H9 (cell line): ENCODE measurements around the gene MAPK8. TPM values are rescaled to one million over a fixed set of nuclear protein-coding genes. Genes with fewer than 3 reads are reported as not detected.

Source experiments
- DNase-seq: peaks from one replicate; pipeline ENCODE4 v3.0.0-alpha.2; 2017
- H2AFZ ChIP-seq: one replicate; pipeline ENCODE4 v1.6.1; 2013; ENCODE audit warnings: mild to moderate bottlenecking, low read length, control low read depth, moderate library complexity
- H2AK5ac ChIP-seq: 2 replicates; pipeline ENCODE4 v1.6.1; 2013; ENCODE audit warnings: low read length, control low read depth, mixed read lengths; ENCODE audit not compliant: insufficient read length
- H2BK120ac ChIP-seq: one replicate; pipeline ENCODE4 v1.6.1; 2013; ENCODE audit warnings: low read depth, mild to moderate bottlenecking, low read length, control low read depth, inconsistent platforms; ENCODE audit not compliant: poor library complexity, severe bottlenecking
- H2BK12ac ChIP-seq: 2 replicates; pipeline ENCODE4 v1.6.1; 2013; ENCODE audit warnings: low read length, control low read depth, mixed read lengths, low read depth; ENCODE audit not compliant: insufficient read length
- H2BK15ac ChIP-seq: 2 replicates; pipeline ENCODE4 v1.6.1; 2013; ENCODE audit warnings: low read depth, low read length, control low read depth
- H2BK20ac ChIP-seq: one replicate; pipeline ENCODE4 v1.6.1; 2013; ENCODE audit warnings: low read depth, mild to moderate bottlenecking, low read length, control low read depth, inconsistent platforms; ENCODE audit not compliant: poor library complexity, severe bottlenecking
- H2BK5ac ChIP-seq: 2 replicates; pipeline ENCODE4 v1.6.1; 2013; ENCODE audit warnings: low read length, control low read depth, mixed read lengths; ENCODE audit not compliant: insufficient read length
- H3K14ac ChIP-seq: 2 replicates; pipeline ENCODE4 v1.6.1; 2013; ENCODE audit warnings: low read length, control low read depth; ENCODE audit not compliant: insufficient read depth
- H3K18ac ChIP-seq: 2 replicates; pipeline ENCODE4 v1.6.1; 2013; ENCODE audit warnings: low read depth, mild to moderate bottlenecking, mixed read lengths, low read length, control low read depth; ENCODE audit not compliant: insufficient read length
- H3K23ac ChIP-seq: 2 replicates; pipeline ENCODE4 v1.6.1; 2013; ENCODE audit warnings: low read length, control low read depth, mixed read lengths, low read depth; ENCODE audit not compliant: insufficient read length
- H3K23me2 ChIP-seq: 2 replicates; pipeline ENCODE4 v1.6.1; 2013; ENCODE audit warnings: low read depth, mild to moderate bottlenecking, mixed read lengths, low read length, control low read depth; ENCODE audit not compliant: insufficient read length, poor library complexity, severe bottlenecking
- H3K27ac ChIP-seq: 2 replicates; pipeline ENCODE4 v1.5.1; 2013; ENCODE audit warnings: low read length, control low read depth, mixed read lengths, low read depth; ENCODE audit not compliant: insufficient read length
- H3K27me3 ChIP-seq: 2 replicates; pipeline ENCODE4 v1.6.1; 2013; ENCODE audit warnings: low read length, control low read depth, inconsistent platforms; ENCODE audit not compliant: insufficient read depth
- H3K4ac ChIP-seq: 2 replicates; pipeline ENCODE4 v1.6.1; 2013; ENCODE audit warnings: low read depth, mild to moderate bottlenecking, control low read depth, inconsistent platforms, low read length, moderate library complexity
- H3K4me1 ChIP-seq: 2 replicates; pipeline ENCODE4 v1.6.1; 2013; ENCODE audit warnings: low read length, control low read depth, inconsistent platforms; ENCODE audit not compliant: insufficient read depth
- H3K4me2 ChIP-seq: 2 replicates; pipeline ENCODE4 v1.6.1; 2013; ENCODE audit warnings: low read length, control low read depth, mixed read lengths; ENCODE audit not compliant: insufficient read length, insufficient read depth
- H3K56ac ChIP-seq: 2 replicates; pipeline ENCODE4 v1.6.1; 2013; ENCODE audit warnings: low read depth, mild to moderate bottlenecking, mixed read lengths, low read length, control low read depth; ENCODE audit not compliant: insufficient read length
- H3K79me1 ChIP-seq: 2 replicates; pipeline ENCODE4 v1.6.1; 2013; ENCODE audit warnings: low read depth, mild to moderate bottlenecking, moderate library complexity, low read length, control low read depth, inconsistent platforms; ENCODE audit not compliant: insufficient read depth, poor library complexity, severe bottlenecking
- H3K79me2 ChIP-seq: 2 replicates; pipeline ENCODE4 v1.6.1; 2013; ENCODE audit warnings: low read length, control low read depth, inconsistent platforms; ENCODE audit not compliant: insufficient read depth
- H3K9ac ChIP-seq: 2 replicates; pipeline ENCODE4 v1.6.1; 2013; ENCODE audit warnings: low read length, control low read depth, mixed read lengths; ENCODE audit not compliant: insufficient read length; ENCODE audit errors: extremely low read depth
- H3K9me3 ChIP-seq: one replicate; pipeline ENCODE4 v1.6.1; 2013; ENCODE audit warnings: low read depth, low read length, inconsistent platforms; ENCODE audit not compliant: control insufficient read depth
- H3T11ph ChIP-seq: one replicate; pipeline ENCODE4 v1.6.1; 2013; ENCODE audit warnings: mild to moderate bottlenecking, low read length, control low read depth, inconsistent platforms
- H4K20me1 ChIP-seq: one replicate; pipeline ENCODE4 v1.6.1; 2013; ENCODE audit not compliant: control insufficient read depth, insufficient read length, insufficient read depth
- H4K5ac ChIP-seq: 2 replicates; pipeline ENCODE4 v1.6.1; 2013; ENCODE audit warnings: low read depth, mild to moderate bottlenecking, mixed read lengths, low read length, control low read depth; ENCODE audit not compliant: insufficient read length
- H4K8ac ChIP-seq: replicated peaks from 2 replicates; pipeline ENCODE4 v1.6.1; 2013; ENCODE audit warnings: low read length, control low read depth, mixed read lengths, low read depth; ENCODE audit not compliant: insufficient read length
- H4K91ac ChIP-seq: 2 replicates; pipeline ENCODE4 v1.6.1; 2013; ENCODE audit warnings: low read depth, mild to moderate bottlenecking, moderate library complexity, mixed read lengths, low read length, control low read depth; ENCODE audit not compliant: insufficient read length
- H3K27ac Mint-ChIP-seq, 3 experiments: 2 replicates in 2 of 3; 3 replicates in 1 of 3; pipeline ENCODE4 v1.8.0; 2020 to 2021; ENCODE audit warnings: mixed read lengths in 3 of 3, mild to moderate bottlenecking in 1 of 3, moderate library complexity in 1 of 3
- H3K27me3 Mint-ChIP-seq: 2 replicates; pipeline ENCODE4 v1.8.0; 2021; ENCODE audit warnings: low read depth, mild to moderate bottlenecking, moderate library complexity, mixed read lengths
- H3K36me3 Mint-ChIP-seq, 3 experiments: 2 replicates in 2 of 3; 3 replicates in 1 of 3; pipeline ENCODE4 v1.8.0; 2020 to 2021; ENCODE audit warnings: low read depth in 3 of 3, mixed read lengths in 3 of 3; ENCODE audit not compliant: insufficient read depth in 1 of 3
- H3K4me1 Mint-ChIP-seq, 2 experiments: 2 replicates each; pipeline ENCODE4 v1.8.0; 2020; ENCODE audit warnings: mixed read lengths in 2 of 2
- H3K4me3 Mint-ChIP-seq, 2 experiments: 2 replicates in 1 of 2; 3 replicates in 1 of 2; pipeline ENCODE4 v1.8.0; 2020 to 2021; ENCODE audit warnings: mild to moderate bottlenecking in 2 of 2, mixed read lengths in 2 of 2, moderate library complexity in 1 of 2
- H3K9me3 Mint-ChIP-seq, 2 experiments: 2 replicates in 1 of 2; 3 replicates in 1 of 2; pipeline ENCODE4 v1.8.0; 2020; ENCODE audit warnings: mild to moderate bottlenecking in 2 of 2, mixed read lengths in 2 of 2, moderate library complexity in 1 of 2
- CTCF ChIP-seq: fragments of 200-600 bp; sonication (generic); conservative IDR thresholded peaks from 3 replicates; pipeline ENCODE4 v1.8.0; 2021; ENCODE audit warnings: antibody characterized with exemption, mild to moderate bottlenecking
- WGBS: extraction: QIAGEN DNeasy Blood & Tissue Kit; methylation state at CpG from one replicate; pipeline ENCODE4 v1.1.7; 2013; ENCODE audit warnings: missing lambda C conversion rate, low lambda C conversion rate, mixed read lengths; ENCODE audit not compliant: insufficient read length; ENCODE audit errors: extremely low coverage; 5-methylcytosine and 5-hydroxymethylcytosine counted together
- total RNA-seq: library from RNA; stranded (reverse); gene quantifications from 2 replicates; pipeline ENCODE4 v1.2.1, GENCODE V29; 2021

The MAPK8 gene
- total RNA-seq, 1 experiment from 2014 or later = 52.0 TPM

DNA sequence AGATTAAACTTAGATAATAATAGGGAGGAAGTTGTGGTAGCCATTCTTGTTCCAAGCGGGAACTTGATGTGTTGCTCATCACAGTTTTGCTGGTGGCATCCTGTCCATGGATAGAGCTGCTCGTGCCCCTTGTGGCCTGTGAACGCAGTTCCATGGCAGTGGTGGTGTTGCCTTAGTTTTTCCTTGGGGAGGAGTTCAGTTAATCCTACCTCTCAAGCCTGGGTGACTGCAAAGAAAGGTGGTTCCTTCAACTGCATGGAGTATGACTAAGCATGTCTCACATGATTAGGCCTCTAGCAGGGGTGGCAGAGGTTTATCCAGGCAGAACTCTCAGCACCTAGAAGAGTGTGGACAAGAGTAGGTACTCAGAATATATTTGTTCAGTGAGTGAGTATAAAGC lies 99.7 kb downstream of the MAPK8 start:
- peak overlapping the region in 2 of 3 experiments; percentile 17 to 41; a peak in 3 of 7 replicates for H3K27ac Mint-ChIP-seq
- Histone ChIP-seq H3K23me2 (no peaks in the 10 kb centered on the region), H4K20me1 (no peaks in the 10 kb centered on the region), H2AK5ac (no peak overlapping the region), H2AFZ (no peak overlapping the region), H2BK20ac (no peak overlapping the region), H2BK15ac (no peak overlapping the region), H3K27me3 (no peaks in the 10 kb centered on the region), H2BK12ac (no peak overlapping the region), H3K4ac (no peak overlapping the region), H4K5ac (no peak overlapping the region), H3K27ac (no peak overlapping the region), H3K4me2 (no peak overlapping the region), H2BK120ac (no peak overlapping the region), H3K18ac (no peak overlapping the region), H3K79me2 (no peaks in the 10 kb centered on the region), H2BK5ac (no peak overlapping the region), H3T11ph (no peak overlapping the region), H3K14ac (no peak overlapping the region), H3K9me3 (no peaks in the 10 kb centered on the region), H4K91ac (no peak overlapping the region), H3K56ac (no peak overlapping the region), H3K23ac (no peak overlapping the region), H3K79me1 (no peaks in the 10 kb centered on the region), H3K4me1 (no peaks in the 10 kb centered on the region), H3K9ac (no peak overlapping the region), H4K8ac (no peak overlapping the region)
- H3K4me1 Mint-ChIP-seq = peaks cover 3 to 4% of the 10 kb centered on the region in 2 experiments
- H3K36me3 Mint-ChIP-seq = peaks cover 3 to 20% (median 18%) of the 10 kb centered on the region in 3 experiments
- H3K27me3 Mint-ChIP-seq = no peaks in the 10 kb centered on the region
- no peak overlapping the region for H3K4me3 Mint-ChIP-seq
- DNase-seq = no peak
- peak; percentile 22; the same call in 2 of the 3 replicates for TF ChIP-seq CTCF
- no CpG with 5 or more reads among the region's 3 CpGs for WGBS
- no peaks in the 10 kb centered on the region for H3K9me3 Mint-ChIP-seq
